EH (cell line): ENCODE results near the gene NFATC1.

ENCODE experiments used
- DNase-seq: peaks from one replicate; pipeline ENCODE4 v3.0.0-alpha.2; 2015; ENCODE audit warnings: low read depth

The NFATC1 gene

GRCh38 chr18:79440316-79441110 is 44.8 kb downstream of the NFATC1 start:
- no peak for DNase-seq

GRCh38 chr18:79441420-79441819 is 45.7 kb downstream of the NFATC1 start:
- no peak for DNase-seq

GRCh38 chr18:79442508-79443221 is 46.9 kb downstream of the NFATC1 start:
- DNase-seq, result no peak

GRCh38 chr18:79445221-79445620 is 49.5 kb downstream of the NFATC1 start:
- no peak for DNase-seq

GRCh38 chr18:79445696-79446561 is 50.2 kb downstream of the NFATC1 start:
- DNase-seq, result peak; percentile 31

GRCh38 chr18:79446931-79447330 is 51.2 kb downstream of the NFATC1 start:
- no peak for DNase-seq

GRCh38 chr18:79447703-79448367 is 52.1 kb downstream of the NFATC1 start:
- DNase-seq, result peak; percentile 38

- DNase-seq, result no peak
Observed at GRCh38 chr18:79448621-79449020, 52.9 kb downstream of the NFATC1 start.

- DNase-seq, result no peak
Observed at GRCh38 chr18:79449551-79450288, 54.0 kb downstream of the NFATC1 start.

- DNase-seq, result no peak
Observed at GRCh38 chr18:79450289-79451080, 54.8 kb downstream of the NFATC1 start.

GRCh38 chr18:79451237-79452125 is 55.8 kb downstream of the NFATC1 start:
- DNase-seq, result no peak

- DNase-seq, result no peak
Observed at GRCh38 chr18:79452190-79452990, 56.7 kb downstream of the NFATC1 start.

GRCh38 chr18:79452991-79453645 is 57.4 kb downstream of the NFATC1 start:
- DNase-seq, result no peak

- DNase-seq, result peak; percentile 38
Observed at GRCh38 chr18:79453816-79454735, 58.3 kb downstream of the NFATC1 start.

- no peak for DNase-seq
Observed at GRCh38 chr18:79455261-79455660, 59.5 kb downstream of the NFATC1 start.

GRCh38 chr18:79456105-79456980 is 60.6 kb downstream of the NFATC1 start:
- no peak for DNase-seq
